ENCODE measurements around the gene MAP3K5. TPM values are rescaled to one million over a fixed set of nuclear protein-coding genes. Genes with fewer than 3 reads are reported as not detected.

The MAP3K5 gene
- total and polyA plus RNA-seq, 2 of the 8 experiments (the other 6 are each of a cell fraction or from before 2014, with no cell fraction given): 0.63 to 2.6 TPM

- Histone ChIP-seq H3K79me1 (ENCODE audit: low read depth, low read length) (no peaks in the 10 kb centered on the region), H3K27me3 (replicated peaks in 1 of 4; ENCODE audit: control insufficient read depth in 3 of 4, extremely low read depth in 1 of 4, insufficient read depth in 3 of 4, low read length in 3 of 4) (no peaks in the 10 kb centered on the region), H3K9ac (replicated peaks in 1 of 4; ENCODE audit: extremely low read depth in 1 of 4, low read depth in 3 of 4, low read length in 3 of 4) (no peak overlapping the region), H2BK15ac (ENCODE audit: low read length) (no peak overlapping the region), H2AFZ (ENCODE audit: low read length) (no peak overlapping the region), H3K9me3 (ENCODE audit: insufficient read depth in 2 of 2, low read depth in 1 of 2, low read length in 1 of 2) (no peaks in the 10 kb centered on the region; a peak in 1 of 4 replicates), H4K8ac (ENCODE audit: extremely low read depth, insufficient read depth, low read length) (no peak overlapping the region), H4K20me1 (replicated peaks in 1 of 2; ENCODE audit: control insufficient read depth in 1 of 2, insufficient read depth in 2 of 2, low read length in 2 of 2) (no peaks in the 10 kb centered on the region), H3K18ac (ENCODE audit: extremely low read depth, low read length) (no peak overlapping the region), H2BK5ac (ENCODE audit: low read depth, low read length) (no peak overlapping the region), H3K79me2 (ENCODE audit: control insufficient read depth in 1 of 2, insufficient read depth in 2 of 2, low read length in 2 of 2) (no peaks in the 10 kb centered on the region), H3K56ac (replicated peaks; ENCODE audit: insufficient read length, low read depth, low read length) (no peak overlapping the region), H2AK5ac (ENCODE audit: low read depth, low read length) (no peak overlapping the region), H3K4me3 (ENCODE audit: extremely low read depth in 1 of 4, insufficient read depth in 2 of 4, low read depth in 3 of 4, low read length in 4 of 4) (no peak overlapping the region), H2BK120ac (replicated peaks; ENCODE audit: low read depth, low read length) (no peak overlapping the region), H3K4ac (replicated peaks; ENCODE audit: insufficient read length, low read depth, low read length) (no peak overlapping the region), H3K23ac (ENCODE audit: insufficient read length) (no peak overlapping the region), H3K4me1 (replicated peaks in 1 of 4; ENCODE audit: control insufficient read depth in 3 of 4, insufficient read depth in 4 of 4, low read length in 3 of 4) (peaks cover 3 to 8% (median 4%) of the 10 kb centered on the region in 4 experiments; a peak in 5 of 7 replicates), H4K5ac (ENCODE audit: insufficient read length, low read depth, low read length) (no peak overlapping the region), H3K4me2 (ENCODE audit: insufficient read depth in 1 of 2, low read depth in 2 of 2, low read length in 2 of 2) (no peak overlapping the region), H2BK20ac (ENCODE audit: low read length) (no peak overlapping the region), H3K27ac (ENCODE audit: low read depth, low read length) (no peak overlapping the region), H3K14ac (ENCODE audit: insufficient read length) (no peak overlapping the region), H3K23me2 (ENCODE audit: low read depth, low read length) (no peaks in the 10 kb centered on the region), H3K36me3 (ENCODE audit: control insufficient read depth in 2 of 4, insufficient read depth in 4 of 4, low read length in 3 of 4) (no peaks in the 10 kb centered on the region), H2BK12ac (ENCODE audit: low read depth, low read length) (no peak overlapping the region), H4K91ac (replicated peaks; ENCODE audit: insufficient read length, low read length) (no peak overlapping the region)
- TF ChIP-seq RBBP5 (IDR thresholded peaks at IDR 0.05; ENCODE audit: borderline replicate concordance, low read depth, low read length) (no peak), PHF8 (conservative IDR thresholded peaks at IDR 0.05; ENCODE audit: low read depth, low read length) (no peak), TEAD4 (IDR thresholded peaks at IDR 0.05; ENCODE audit: low read depth, low read length) (no peak)
- CTCF ChIA-PET (ENCODE audit: partially characterized antibody): interaction anchor here (0.5 to 1.5 kb wide), 3 partner anchors 15 to 178 kb away, joined by 3 to 5 read pairs (median 3); partner anchors contain the start of gene MAP3K5
- FAIRE-seq: no peak
- POLR2A ChIA-PET (ENCODE audit: partially characterized antibody): no interaction called here
- no peak for DNase-seq (ENCODE audit: low read depth in 1 of 2, low spot score in 2 of 2)
- WGBS, 2 experiments (ENCODE audit: extremely low coverage in 1 of 2, insufficient coverage in 1 of 2, insufficient read length in 1 of 2, insufficient replicate concordance in 2 of 2, low coverage in 1 of 2, low lambda C conversion rate in 2 of 2, missing lambda C conversion rate in 1 of 2): 94% methylated on average over 3 of the region's 3 CpGs; no CpG with 5 or more reads in 1 of the 2 experiments
Measured at GRCh38 chr6:136777651-136778050, 14.6 kb downstream of the MAP3K5 start.

All from H1 (cell line).